ENCODE data around the gene INSL6.
"Not testable (repeated sequence)": the region's sequence is repeated elsewhere in the genome, so short reads cannot be mapped to it uniquely, and the experiment has no call there.

Gene INSL6

GRCh38 chr9:5185220-5185840, at the start of gene INSL6:
Gene INSL6 (minus strand): TSS chr9:5185639. CDS start chr9:5185602, 37 bp downstream.
- DNase-seq: no peak

GRCh38 chr9:5231212-5231611, 45.8 kb upstream of the INSL6 start, which contains the start of gene INSL4:
Gene INSL4 (plus strand): TSS chr9:5231419. CDS start chr9:5231524, 105 bp downstream.
- no peak for DNase-seq

GRCh38 chr9:5230554-5230953, 45.1 kb upstream of the INSL6 start:
- DNase-seq: no peak

GRCh38 chr9:5205071-5205470, 19.6 kb upstream of the INSL6 start:
- no peak for DNase-seq

- no peak for DNase-seq
These were observed 10.0 kb upstream of the INSL6 start for GRCh38 chr9:5195463-5195862.

GRCh38 chr9:5193345-5193744, 7.9 kb upstream of the INSL6 start:
- no peak for DNase-seq

- DNase-seq: no peak
These were observed 6.5 kb upstream of the INSL6 start for GRCh38 chr9:5191985-5192384.

GRCh38 chr9:5188060-5188984, 2.9 kb upstream of the INSL6 start:
- no peak for DNase-seq

- DNase-seq: peak; percentile 63
These were observed 1.2 kb upstream of the INSL6 start for GRCh38 chr9:5186416-5187169.

GRCh38 chr9:5184776-5185175, 663 bp downstream of the INSL6 start:
- no peak for DNase-seq

- not testable (repeated sequence) for DNase-seq
These were observed 4.8 kb downstream of the INSL6 start for GRCh38 chr9:5180631-5181030.

GRCh38 chr9:5178126-5178805, 7.2 kb downstream of the INSL6 start:
- peak; percentile 12 for DNase-seq

GRCh38 chr9:5146241-5146640, 39.2 kb downstream of the INSL6 start:
- DNase-seq: no peak

- DNase-seq: no peak
These were observed 41.2 kb downstream of the INSL6 start for GRCh38 chr9:5144217-5144616.

GRCh38 chr9:5140151-5140550, 45.3 kb downstream of the INSL6 start:
- no peak for DNase-seq

- no peak for DNase-seq
These were observed 62.9 kb downstream of the INSL6 start for GRCh38 chr9:5122516-5122915.

GRCh38 chr9:5122116-5122515, 63.3 kb downstream of the INSL6 start:
- DNase-seq: no peak

GRCh38 chr9:5113994-5114748, 71.3 kb downstream of the INSL6 start:
- no peak for DNase-seq
